Left ventricle myocardium inferior (tissue), 1 donor: ENCODE measurements around the gene ZNF418. TPM values are rescaled to one million over a fixed set of nuclear protein-coding genes. Genes with fewer than 3 reads are reported as not detected.

Source experiments
- DNase-seq: peaks from one replicate; pipeline ENCODE4 v3.0.0-alpha.2; 2020
- H3K27ac ChIP-seq: fragments of 200-600 bp; replicated peaks from 2 replicates; pipeline ENCODE4 v1.8.0; 2021
- H3K27me3 ChIP-seq: fragments of 200-600 bp; 2 replicates; pipeline ENCODE4 v1.8.0; 2021; ENCODE audit warnings: low read depth
- H3K36me3 ChIP-seq: fragments of 200-600 bp; 2 replicates; pipeline ENCODE4 v1.8.0; 2021
- H3K4me1 ChIP-seq: fragments of 200-600 bp; 2 replicates; pipeline ENCODE4 v1.8.0; 2021
- H3K4me3 ChIP-seq: fragments of 200-600 bp; 2 replicates; pipeline ENCODE4 v1.8.0; 2021; ENCODE audit warnings: mild to moderate bottlenecking, moderate library complexity
- H3K9me3 ChIP-seq: fragments of 200-600 bp; replicated peaks from 2 replicates; pipeline ENCODE4 v1.8.0; 2021
- CTCF ChIP-seq: fragments of 200-600 bp; IDR thresholded peaks from 2 replicates; pipeline ENCODE4 v1.8.0; 2021; ENCODE audit warnings: antibody characterized with exemption, mild to moderate bottlenecking, borderline replicate concordance
- intact Hi-C: fragments of 100-400 bp; cut with micrococcal nuclease; formaldehyde crosslinking; loops from one replicate; pipeline ENCODE4 v1.11.0; 2022
- long read RNA-seq: library from polyadenylated mRNA; unstranded; transcript quantifications from one replicate; pipeline ENCODE4 v2.0.0, GENCODE V29; 2021
- total RNA-seq: library from RNA; stranded (reverse); fragmentation: NEBNext Ultra II Directional; extraction: Animal tissue kit (Norgen Biotek cat#: 25700); gene quantifications from one replicate; pipeline ENCODE4 v1.2.1, GENCODE V29; 2021
- donor health status: DM: no; HTN: yes; CAD: no; lungs with severe emphysema.

ZNF418 gene
- 10.9 TPM for total RNA-seq
- long read RNA-seq, partial matches to known transcripts, result 0 of 4 reads
- long read RNA-seq, other reads (novel, unspliced or antisense), result 3 of 4 reads

- Histone ChIP-seq H3K27me3 (no peaks in the 10 kb centered on the region), H3K36me3 (peaks cover 66% of the 10 kb centered on the region), H3K4me1 (peaks cover 21% of the 10 kb centered on the region), H3K4me3 (peak within 1 kb of the TSS; percentile 89), H3K9me3 (peaks cover 90% of the 10 kb centered on the region), H3K27ac (peak within 1 kb of the TSS; percentile 83)
- no peak for TF ChIP-seq CTCF
- peak; percentile 42 for DNase-seq
- intact Hi-C loops, result no loop called here
Observed at GRCh38 chr19:57934820-57935665, at the start of gene ZNF418. TSS of gene ZNF418 (minus strand) at chr19:57935402. CDS start at chr19:57933822, 1,580 bp downstream.

- Histone ChIP-seq H3K27ac (no peak overlapping the region), H3K9me3 (peaks cover 100% of the 10 kb centered on the region), H3K27me3 (no peaks in the 10 kb centered on the region), H3K4me3 (no peak overlapping the region), H3K4me1 (no peaks in the 10 kb centered on the region), H3K36me3 (peaks cover 100% of the 10 kb centered on the region)
- DNase-seq, result no peak
- intact Hi-C loops, result no loop called here
- TF ChIP-seq CTCF, result no peak
Observed at GRCh38 chr19:57978586-57979289, 43.5 kb upstream of the ZNF418 start.

GRCh38 chr19:57974434-57974833 lies 39.2 kb upstream of the ZNF418 start, which contains the start of gene C19orf18:
TSS of gene C19orf18 (minus strand) at chr19:57974534. CDS start at chr19:57974432, 102 bp downstream.
- no peak for TF ChIP-seq CTCF
- Histone ChIP-seq H3K4me3 (no peak within 1 kb of the TSS), H3K36me3 (peaks cover 100% of the 10 kb centered on the region), H3K9me3 (peaks cover 100% of the 10 kb centered on the region), H3K4me1 (no peaks in the 10 kb centered on the region), H3K27me3 (no peaks in the 10 kb centered on the region), H3K27ac (no peak within 1 kb of the TSS)
- DNase-seq, result no peak
- intact Hi-C loops, result no loop called here

GRCh38 chr19:57964761-57965160 lies 29.6 kb upstream of the ZNF418 start:
- Histone ChIP-seq H3K27me3 (no peaks in the 10 kb centered on the region), H3K27ac (no peak overlapping the region), H3K36me3 (peaks cover 98% of the 10 kb centered on the region), H3K4me3 (no peak overlapping the region), H3K4me1 (no peaks in the 10 kb centered on the region), H3K9me3 (peaks cover 100% of the 10 kb centered on the region)
- DNase-seq, result no peak
- TF ChIP-seq CTCF, result no peak
- intact Hi-C loops, result no loop called here

GRCh38 chr19:57961785-57962184 lies 26.6 kb upstream of the ZNF418 start:
- no peak for TF ChIP-seq CTCF
- peaks cover 93% of the 10 kb centered on the region for H3K36me3 ChIP-seq
- H3K27me3 ChIP-seq, result no peaks in the 10 kb centered on the region
- intact Hi-C loops, result no loop called here
- no peak overlapping the region for H3K4me3 ChIP-seq
- H3K9me3 ChIP-seq, result peaks cover 100% of the 10 kb centered on the region
- no peaks in the 10 kb centered on the region for H3K4me1 ChIP-seq
- DNase-seq, result no peak
- no peak overlapping the region for H3K27ac ChIP-seq
